HTERT RPE-1 (cell line): Measurements from ENCODE around the gene EML6.

Experiments
- in situ Hi-C: fragments of 300-500 bp; cut with MboI; formaldehyde crosslinking; loops from 4 replicates; pipeline ENCODE4 v1.14.3; 2020; ENCODE audit warnings: low sequenced_read_pairs

EML6 gene

DNA sequence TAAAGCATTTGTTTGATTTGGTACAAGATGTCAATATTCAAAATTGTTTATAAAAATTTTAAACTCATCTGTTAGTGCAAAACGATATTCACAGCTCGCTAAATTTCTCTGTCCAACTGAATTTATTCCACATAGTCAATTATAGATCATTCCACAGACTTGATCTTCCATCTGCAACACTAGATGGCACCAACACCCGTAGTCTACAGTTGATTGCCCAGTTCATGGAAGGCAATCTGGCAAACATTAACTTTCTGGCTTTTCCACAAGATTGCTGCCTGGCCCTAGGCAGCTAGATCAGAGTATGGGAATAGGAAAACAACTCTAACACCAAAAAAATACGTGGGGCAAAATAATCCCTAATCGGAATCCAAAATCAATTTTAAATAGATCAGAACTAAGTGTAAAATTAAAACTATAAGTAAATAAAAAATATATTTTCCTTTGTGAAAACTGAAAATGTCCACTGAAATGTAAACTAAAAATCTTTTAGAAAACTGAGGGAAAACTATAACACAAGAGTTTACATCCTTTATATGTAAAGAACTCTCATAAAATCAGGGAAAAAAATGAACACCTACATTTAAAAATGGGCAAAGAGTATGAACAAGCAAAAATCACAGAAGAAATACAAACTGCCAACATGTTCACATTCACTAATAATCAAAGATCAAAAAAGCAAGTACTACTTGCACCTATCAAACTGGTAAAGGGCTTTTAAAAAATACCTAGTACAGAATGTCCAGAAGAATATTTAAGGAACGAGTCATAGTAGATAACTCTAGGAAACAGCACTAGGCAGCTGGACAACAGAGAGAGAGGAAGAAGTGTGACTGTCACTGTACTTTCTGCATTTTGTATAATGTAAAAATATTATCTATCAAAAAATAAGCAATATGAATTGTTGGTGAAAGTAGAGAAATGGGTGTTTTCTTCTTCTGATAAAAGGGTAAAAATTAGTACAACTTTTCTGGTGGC lies 291.8 kb downstream of the EML6 start:
- in situ Hi-C loops: no loop called here

GRCh38 chr2:55017428-55017827 lies 294.0 kb downstream of the EML6 start:
- in situ Hi-C loops: no loop called here

DNA sequence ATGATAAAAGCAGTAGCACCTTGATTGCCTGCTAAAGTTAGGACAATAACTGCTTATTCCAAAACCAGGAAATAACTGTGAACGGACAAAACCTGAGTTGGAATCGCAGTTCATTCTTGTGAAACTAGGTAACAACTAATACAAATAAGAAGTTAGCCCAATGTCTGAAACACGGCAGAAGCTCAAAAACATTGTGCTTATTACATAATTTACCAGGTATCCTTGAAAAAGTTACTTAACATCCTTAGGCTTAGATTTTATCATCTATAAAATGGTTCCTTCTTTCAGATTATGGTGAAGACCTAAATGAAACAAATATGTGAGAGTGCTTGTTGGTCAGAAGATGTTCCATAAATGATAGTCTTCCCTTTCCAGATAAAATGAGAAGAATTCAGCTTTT lies 294.4 kb downstream of the EML6 start:
- in situ Hi-C loops: no loop called here

DNA sequence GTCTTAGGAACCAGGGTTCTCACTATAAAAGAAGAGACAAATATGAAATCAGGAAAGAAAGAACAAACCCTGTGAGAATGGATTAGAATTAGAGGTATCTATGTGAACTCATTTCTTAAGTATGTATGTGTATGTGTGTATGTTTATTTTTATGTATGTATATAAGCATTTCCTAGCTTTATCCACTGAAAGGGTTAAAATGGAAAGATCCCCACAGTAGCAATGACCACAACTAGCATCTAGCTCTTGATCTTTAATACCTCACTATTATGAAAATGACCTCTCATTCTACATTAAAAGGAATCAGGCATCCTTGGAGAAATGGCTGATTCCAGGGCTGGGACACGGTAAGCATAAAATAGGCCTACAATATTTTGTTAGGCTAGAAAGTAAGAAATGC lies 295.2 kb downstream of the EML6 start:
- in situ Hi-C loops: no loop called here

DNA sequence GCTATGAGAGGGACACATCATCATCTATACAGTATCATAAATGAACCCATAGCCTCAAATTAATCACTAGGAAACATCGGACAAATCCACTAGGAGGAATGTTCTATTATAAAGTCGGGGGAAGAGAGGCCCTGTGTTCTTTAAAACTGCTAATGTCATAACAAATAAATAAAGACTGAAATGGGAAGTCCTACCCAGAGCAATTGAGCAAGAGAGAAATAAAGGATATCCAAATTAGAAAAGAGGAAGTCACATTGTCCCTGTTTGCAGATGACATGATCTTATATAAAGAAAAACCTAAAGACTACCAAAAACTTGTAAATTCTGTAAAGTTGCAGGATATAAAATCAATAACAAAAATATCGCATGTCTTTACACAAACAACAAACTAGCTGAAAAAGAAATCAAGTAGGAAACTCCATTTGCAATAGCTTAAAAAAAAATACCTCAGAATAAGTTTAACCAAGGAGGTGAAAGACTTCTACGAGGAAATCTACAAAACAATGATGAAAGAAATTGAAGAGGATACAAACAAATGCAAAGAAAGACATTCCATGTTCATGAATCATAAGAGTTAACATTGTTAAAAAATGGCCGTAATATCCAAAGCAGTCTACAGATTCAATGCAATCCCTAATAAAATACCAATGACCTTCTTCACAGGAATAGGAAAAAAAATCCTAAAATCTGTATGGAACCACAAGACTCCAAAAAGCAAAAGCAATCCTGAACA lies 296.2 kb downstream of the EML6 start:
- in situ Hi-C loops: no loop called here
